ENCODE measurements around the gene PRDM16. TPM values are rescaled to one million over a fixed set of nuclear protein-coding genes. Genes with fewer than 3 reads are reported as not detected.

Gene PRDM16
- total and polyA plus RNA-seq, 2 of the 13 experiments (the other 11 are each of a cell fraction or from before 2014, with no cell fraction given): 0.15 to 0.81 TPM

- TF ChIP-seq ZBTB40 (IDR thresholded peaks at IDR 0.05) (no peak), ZBTB40 (CRISPR knock-in tag; IDR thresholded peaks at IDR 0.05) (no peak), POLR2A (IDR thresholded peaks at IDR 0.05; ENCODE audit: insufficient read depth in 1 of 2, low read depth in 2 of 2, low read length in 2 of 2) (peak in 1 of 2 experiments; percentile 79; a peak in 1 of 4 replicates), SRSF9 (IDR thresholded peaks at IDR 0.05; ENCODE audit: borderline replicate concordance, insufficient read depth, low read depth, low read length, poor library complexity, severe bottlenecking) (no peak), ZNF773 (CRISPR knock-in tag; IDR thresholded peaks at IDR 0.05; ENCODE audit: borderline replicate concordance) (no peak), NFIB (CRISPR knock-in tag; IDR thresholded peaks at IDR 0.05; ENCODE audit: borderline replicate concordance) (no peak), ZNF839 (CRISPR knock-in tag; IDR thresholded peaks at IDR 0.05; ENCODE audit: borderline replicate concordance) (no peak), MED8 (CRISPR knock-in tag; IDR thresholded peaks at IDR 0.05; ENCODE audit: insufficient replicate concordance) (peak; percentile 83), MTA3 (CRISPR knock-in tag; IDR thresholded peaks at IDR 0.05) (no peak), ZNF501 (CRISPR knock-in tag; IDR thresholded peaks at IDR 0.05) (peak; percentile 55; the same call in 1 of the 2 replicates), YEATS2 (CRISPR knock-in tag; IDR thresholded peaks at IDR 0.05; ENCODE audit: borderline replicate concordance) (no peak), ZNF768 (CRISPR knock-in tag; IDR thresholded peaks at IDR 0.05) (no peak)
- TF ChIP-seq, protein P1, sequence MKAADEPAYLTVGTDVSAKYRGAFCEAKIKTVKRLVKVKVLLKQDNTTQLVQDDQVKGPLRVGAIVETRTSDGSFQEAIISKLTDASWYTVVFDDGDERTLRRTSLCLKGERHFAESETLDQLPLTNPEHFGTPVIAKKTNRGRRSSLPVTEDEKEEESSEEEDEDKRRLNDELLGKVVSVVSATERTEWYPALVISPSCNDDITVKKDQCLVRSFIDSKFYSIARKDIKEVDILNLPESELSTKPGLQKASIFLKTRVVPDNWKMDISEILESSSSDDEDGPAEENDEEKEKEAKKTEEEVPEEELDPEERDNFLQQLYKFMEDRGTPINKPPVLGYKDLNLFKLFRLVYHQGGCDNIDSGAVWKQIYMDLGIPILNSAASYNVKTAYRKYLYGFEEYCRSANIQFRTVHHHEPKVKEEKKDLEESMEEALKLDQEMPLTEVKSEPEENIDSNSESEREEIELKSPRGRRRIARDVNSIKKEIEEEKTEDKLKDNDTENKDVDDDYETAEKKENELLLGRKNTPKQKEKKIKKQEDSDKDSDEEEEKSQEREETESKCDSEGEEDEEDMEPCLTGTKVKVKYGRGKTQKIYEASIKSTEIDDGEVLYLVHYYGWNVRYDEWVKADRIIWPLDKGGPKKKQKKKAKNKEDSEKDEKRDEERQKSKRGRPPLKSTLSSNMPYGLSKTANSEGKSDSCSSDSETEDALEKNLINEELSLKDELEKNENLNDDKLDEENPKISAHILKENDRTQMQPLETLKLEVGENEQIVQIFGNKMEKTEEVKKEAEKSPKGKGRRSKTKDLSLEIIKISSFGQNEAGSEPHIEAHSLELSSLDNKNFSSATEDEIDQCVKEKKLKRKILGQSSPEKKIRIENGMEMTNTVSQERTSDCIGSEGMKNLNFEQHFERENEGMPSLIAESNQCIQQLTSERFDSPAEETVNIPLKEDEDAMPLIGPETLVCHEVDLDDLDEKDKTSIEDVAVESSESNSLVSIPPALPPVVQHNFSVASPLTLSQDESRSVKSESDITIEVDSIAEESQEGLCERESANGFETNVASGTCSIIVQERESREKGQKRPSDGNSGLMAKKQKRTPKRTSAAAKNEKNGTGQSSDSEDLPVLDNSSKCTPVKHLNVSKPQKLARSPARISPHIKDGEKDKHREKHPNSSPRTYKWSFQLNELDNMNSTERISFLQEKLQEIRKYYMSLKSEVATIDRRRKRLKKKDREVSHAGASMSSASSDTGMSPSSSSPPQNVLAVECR (CRISPR knock-in tag; IDR thresholded peaks at IDR 0.05; ENCODE audit: borderline replicate concordance): peak; percentile 77
- TF ChIP-seq, protein P2, sequence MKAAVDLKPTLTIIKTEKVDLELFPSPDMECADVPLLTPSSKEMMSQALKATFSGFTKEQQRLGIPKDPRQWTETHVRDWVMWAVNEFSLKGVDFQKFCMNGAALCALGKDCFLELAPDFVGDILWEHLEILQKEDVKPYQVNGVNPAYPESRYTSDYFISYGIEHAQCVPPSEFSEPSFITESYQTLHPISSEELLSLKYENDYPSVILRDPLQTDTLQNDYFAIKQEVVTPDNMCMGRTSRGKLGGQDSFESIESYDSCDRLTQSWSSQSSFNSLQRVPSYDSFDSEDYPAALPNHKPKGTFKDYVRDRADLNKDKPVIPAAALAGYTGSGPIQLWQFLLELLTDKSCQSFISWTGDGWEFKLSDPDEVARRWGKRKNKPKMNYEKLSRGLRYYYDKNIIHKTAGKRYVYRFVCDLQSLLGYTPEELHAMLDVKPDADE (CRISPR knock-in tag; IDR thresholded peaks at IDR 0.05): no peak
Observed at GRCh38 chr1:3456964-3457909, 388.2 kb downstream of the PRDM16 start (continued).
